Measurements from ENCODE around the gene DUSP11.
"Not testable (repeated sequence)": the region's sequence is repeated elsewhere in the genome, so short reads cannot be mapped to it uniquely, and the experiment has no call there.

DUSP11 gene

DNA sequence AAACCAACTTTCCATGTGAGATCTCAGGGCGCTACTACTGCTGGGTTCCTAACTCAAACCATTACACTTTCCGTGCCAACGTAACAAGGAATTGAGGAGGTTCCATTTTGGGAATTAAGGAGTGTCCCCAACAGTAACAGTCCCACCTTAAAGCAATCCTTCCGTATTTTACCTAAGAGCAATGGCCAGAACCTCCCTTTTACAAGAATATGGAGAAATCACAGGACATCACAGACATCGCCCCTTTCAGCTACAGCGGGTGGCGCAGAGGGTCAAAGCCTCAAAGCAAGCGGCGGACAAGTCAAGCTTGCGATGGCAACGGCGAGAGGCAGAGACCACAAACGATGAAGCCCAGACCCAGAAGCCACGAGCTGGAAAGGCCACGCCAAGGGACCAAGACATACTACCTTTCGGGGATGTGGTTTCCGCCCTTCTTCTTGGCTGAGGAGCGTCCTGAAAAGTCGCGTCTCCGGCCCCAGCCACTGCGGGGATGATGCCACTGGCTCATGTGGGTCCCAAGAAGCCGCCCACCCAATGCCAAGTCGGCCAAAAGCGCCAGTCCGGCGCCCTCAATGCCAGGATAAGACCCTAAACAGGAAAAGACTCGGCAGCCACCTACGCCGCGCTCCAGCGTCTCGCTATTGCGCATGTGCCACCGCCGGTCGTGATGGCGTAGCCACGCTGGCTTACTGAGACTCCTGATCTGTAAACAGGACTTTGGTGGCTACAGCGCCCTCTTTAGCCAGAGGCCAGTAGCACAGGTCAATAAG, at the start of gene DUSP11:
Gene DUSP11, minus strand, starts transcription at position 637 of the 770 bp plus-strand sequence. Its CDS starts 129 bp downstream, at position 508.
- peak; percentile 94 for DNase-seq (ENCODE audit: low read depth)

DNA sequence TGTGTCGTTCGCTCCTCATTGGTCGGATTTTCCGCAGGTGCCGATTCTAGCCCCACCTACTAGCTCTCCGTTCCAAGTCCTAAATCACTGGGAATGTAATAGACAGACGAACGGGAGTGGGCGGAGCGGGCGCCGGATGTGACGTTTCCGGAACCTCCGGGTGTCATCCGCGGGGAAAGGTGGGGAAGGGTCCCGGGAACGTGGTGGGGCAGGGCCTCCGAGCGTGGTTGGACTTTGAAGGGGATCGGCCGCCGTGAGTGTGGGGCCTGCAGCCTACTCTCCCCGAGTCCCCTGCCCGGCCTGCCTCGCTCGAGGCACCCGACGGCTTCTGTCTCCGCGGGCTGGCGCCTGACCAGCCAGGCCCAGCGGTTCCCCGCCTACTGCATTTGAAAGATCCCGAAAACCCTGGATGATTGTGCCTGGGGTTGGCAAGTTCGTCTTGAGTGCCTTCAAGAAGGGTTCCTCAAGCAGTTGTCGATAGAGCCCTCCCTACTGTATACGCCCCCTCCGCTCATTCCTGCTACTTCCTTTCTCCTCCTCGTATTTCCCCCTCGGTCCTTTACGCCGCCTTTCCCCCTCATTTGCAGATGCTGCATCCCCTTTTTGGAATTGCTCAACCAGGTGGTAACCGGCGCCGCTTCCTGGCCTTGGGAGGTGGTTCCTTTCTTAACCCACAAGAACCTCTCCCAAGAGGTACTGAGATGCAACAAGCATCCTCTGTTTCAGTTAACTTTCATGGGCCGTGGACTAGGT, 49.1 kb upstream of the DUSP11 start, which contains the start of gene STAMBP:
Gene STAMBP, plus strand, starts transcription at position 144 of the 753 bp plus-strand sequence. CDS start 1,896 bp downstream, outside the sequence.
- peak; percentile 84 for DNase-seq (ENCODE audit: low read depth)

DNA sequence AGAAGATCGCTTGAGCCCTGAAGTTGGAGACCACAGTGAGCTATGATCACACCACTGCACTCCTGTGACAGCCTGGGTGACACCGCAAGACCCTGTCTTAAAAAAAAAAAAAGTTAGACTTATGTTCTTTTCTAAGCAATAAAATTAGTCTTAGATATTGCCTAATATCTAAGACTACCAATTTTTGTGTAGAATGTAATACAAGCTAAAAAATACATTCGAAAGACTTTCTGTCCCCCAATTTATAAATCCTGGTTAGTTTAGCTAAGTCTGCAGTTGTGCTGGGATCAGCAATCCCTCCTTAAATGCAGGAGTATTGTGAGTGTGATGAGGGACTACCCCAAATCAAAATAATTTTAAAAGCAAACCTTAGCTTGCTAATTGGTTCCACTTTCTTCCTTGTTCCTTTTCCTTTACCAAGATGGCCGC, 48.5 kb upstream of the DUSP11 start:
- no peak for DNase-seq (ENCODE audit: low read depth)

GRCh38 chr2:73827660-73828388, 47.9 kb upstream of the DUSP11 start:
- no peak for DNase-seq (ENCODE audit: low read depth)

- no peak for DNase-seq (ENCODE audit: low read depth)
Measured at GRCh38 chr2:73827018-73827417, 47.1 kb upstream of the DUSP11 start.

DNA sequence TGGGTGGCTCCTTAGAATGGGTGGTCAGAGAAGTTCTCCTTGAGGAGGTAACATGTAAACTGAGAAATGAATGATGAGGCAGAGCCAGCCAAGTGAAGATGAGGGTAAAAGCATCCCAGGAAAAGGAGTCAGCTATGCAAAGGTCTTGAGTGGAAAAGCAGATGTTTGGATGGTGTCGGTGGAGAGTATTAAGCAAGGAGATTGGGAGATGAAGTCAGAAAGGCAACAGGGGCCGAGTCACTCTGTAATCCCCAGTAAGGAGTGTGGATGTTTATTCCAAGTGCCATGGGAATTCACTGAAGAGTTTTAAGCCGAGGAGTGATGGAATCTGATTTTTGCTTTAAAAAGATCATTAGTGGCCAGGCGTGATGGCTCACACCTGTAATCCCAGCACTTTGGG, 45.5 kb upstream of the DUSP11 start:
- no peak for DNase-seq (ENCODE audit: low read depth)

- no peak for DNase-seq (ENCODE audit: low read depth)
Measured at GRCh38 chr2:73823916-73824523, 44.1 kb upstream of the DUSP11 start.

- DNase-seq (ENCODE audit: low read depth): no peak
Measured at GRCh38 chr2:73823416-73823815, 43.5 kb upstream of the DUSP11 start.

DNA sequence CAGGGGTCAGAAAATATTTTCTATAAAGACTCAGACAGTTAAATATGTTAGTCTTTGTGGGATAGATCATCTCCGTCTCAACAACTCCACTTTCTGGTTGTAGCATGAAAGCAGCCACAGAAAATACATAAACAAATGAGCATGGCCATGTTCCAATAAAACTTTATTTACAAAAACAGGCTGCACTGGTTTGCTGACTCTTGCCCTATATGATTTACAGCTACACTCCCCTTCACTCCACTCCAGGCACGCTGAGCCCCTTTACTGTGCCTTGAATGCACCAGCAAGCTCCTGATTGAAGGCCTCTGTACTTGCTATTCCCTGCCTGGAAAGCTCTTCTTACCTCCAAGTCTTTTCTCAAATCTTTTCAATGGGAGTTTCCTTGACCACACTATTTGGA, 43.1 kb upstream of the DUSP11 start:
- no peak for DNase-seq (ENCODE audit: low read depth)

GRCh38 chr2:73822276-73822675, 42.4 kb upstream of the DUSP11 start:
- no peak for DNase-seq (ENCODE audit: low read depth)

GRCh38 chr2:73821669-73822068, 41.8 kb upstream of the DUSP11 start:
- no peak for DNase-seq (ENCODE audit: low read depth)

GRCh38 chr2:73821227-73821626, 41.3 kb upstream of the DUSP11 start:
- no peak for DNase-seq (ENCODE audit: low read depth)

DNA sequence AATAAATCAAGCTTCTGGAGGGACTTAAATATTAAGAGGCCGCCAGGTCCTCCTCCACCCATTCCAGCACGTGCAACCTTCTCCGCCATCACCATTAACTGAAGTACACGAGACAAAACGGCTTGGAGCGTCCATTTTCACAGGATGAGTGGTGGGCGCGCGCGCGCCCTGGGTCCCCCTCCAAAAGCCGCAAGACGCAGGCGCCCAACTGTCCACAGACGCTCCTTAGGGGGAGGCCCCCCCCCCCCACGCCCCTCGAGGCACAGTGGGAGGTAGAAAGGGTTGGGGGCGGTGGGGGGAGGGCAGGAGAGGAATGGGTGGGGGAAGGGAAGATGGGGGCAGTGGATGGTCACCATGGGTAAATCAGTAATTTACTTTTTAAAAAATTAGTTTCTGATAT, 38.4 kb upstream of the DUSP11 start:
- DNase-seq (ENCODE audit: low read depth): no peak

DNA sequence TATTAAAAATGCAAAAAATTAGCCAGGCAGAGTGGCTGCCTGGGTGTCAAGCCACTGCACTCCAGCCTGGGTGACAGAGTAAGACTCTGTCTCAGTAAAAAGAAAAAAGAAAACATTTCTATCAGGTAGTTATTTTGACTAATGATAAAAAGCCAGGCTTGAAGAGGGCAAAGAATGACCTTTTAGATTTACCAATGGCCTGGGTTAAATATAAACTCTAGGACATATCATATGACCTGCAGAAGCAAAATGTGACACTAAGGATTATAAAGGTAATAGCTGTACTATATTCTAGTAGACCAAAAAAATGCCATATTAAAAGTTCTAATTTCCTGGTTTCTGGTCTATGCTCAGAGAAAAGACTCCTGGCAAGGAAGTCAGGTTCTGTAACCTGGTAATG, 32.7 kb upstream of the DUSP11 start:
- no peak for DNase-seq (ENCODE audit: low read depth)

- DNase-seq (ENCODE audit: low read depth): no peak
Measured at GRCh38 chr2:73811878-73812277, 32.0 kb upstream of the DUSP11 start.

DNA sequence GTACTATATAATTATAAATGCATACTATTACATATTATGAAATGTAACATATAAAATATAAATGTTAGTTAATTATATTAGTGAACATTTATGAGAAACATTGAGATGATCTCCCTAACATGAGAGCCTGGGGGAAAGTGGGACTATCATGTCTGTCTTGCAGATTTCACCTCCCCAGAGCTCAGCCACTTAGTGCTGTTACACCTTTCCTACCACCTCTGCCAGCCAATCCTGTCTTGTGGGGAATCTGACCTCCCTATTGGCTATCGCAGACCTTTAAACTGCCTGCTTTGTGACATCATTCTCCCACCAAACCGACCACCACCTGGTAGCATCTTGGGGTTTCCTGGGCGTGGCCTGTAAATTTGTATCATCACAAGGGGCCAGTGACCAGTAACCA, 4.0 kb upstream of the DUSP11 start, which contains the start of gene C2orf78:
Gene C2orf78, plus strand, starts transcription at position 301 of the 400 bp plus-strand sequence. CDS start 127 bp downstream, outside the sequence.
- DNase-seq (ENCODE audit: low read depth): not testable (repeated sequence)

DNA sequence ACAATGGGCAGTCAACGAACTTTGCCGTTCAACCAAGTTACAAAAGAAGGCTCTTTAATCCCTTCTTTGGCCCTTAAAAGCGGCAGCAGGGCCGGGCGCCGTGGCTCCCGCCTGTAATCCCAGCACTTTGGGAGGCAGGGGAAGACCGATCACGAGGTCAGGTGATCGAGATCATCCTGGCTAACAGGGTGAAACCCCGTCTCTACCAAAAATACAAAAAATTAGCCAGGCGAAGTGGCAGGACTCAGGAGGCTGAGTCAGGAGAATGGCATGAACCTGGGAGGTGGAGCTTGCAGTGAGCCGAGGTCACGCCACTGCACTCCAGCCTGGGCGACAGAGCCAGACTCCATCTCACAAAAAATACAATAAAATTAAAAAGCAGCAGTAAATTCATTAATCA, 3.5 kb upstream of the DUSP11 start:
- DNase-seq (ENCODE audit: low read depth): not testable (repeated sequence)

DNA sequence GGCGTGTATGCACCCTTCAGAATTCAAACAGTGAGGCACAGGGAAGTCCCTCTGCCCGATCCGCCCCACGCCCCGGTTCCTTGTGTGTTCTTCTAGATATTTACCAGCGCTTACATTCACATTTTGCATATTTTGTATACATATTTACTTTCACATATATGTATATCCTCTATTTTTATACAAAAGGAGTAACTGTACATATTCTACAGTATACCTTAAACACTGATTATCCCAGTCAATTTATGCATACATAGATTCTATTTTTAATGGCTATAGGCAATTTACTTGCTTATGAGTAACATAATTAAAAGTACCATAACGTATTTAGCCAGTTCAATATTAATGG, 307 bp upstream of the DUSP11 start:
- DNase-seq (ENCODE audit: low read depth): no peak

GRCh38 chr2:73778867-73779466, 936 bp downstream of the DUSP11 start:
- not testable (repeated sequence) for DNase-seq (ENCODE audit: low read depth)

DNA sequence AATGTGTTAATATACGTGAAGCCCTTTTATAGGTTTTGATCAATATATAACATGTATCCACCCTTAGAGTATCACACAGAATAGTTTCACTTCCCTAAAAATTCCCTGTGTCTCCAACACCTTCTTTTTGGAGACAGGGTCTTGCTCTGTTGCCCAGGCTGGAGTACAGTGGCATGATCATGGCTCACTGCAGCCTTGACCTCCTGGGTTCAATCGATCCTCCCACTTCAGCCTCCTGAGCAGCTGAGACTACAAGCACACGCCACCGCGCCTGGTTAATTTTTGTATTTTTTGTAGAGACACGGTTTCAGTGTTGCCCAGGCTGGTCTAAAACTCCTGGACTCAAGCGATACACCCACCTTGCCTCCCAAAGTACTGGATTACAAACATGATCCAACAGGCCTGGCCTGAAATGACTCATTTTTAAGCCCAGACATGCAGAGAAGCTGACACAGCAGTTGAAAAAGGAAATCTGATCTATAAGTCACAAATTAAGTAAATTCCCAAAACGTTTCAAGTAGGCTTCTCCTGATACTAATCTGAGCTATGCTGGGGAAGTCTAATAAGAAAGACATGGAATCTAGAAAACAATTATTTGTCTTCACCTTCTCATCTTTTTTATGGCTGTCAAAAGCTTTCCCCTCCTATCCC, 2.9 kb downstream of the DUSP11 start:
- DNase-seq (ENCODE audit: low read depth): no peak

GRCh38 chr2:73776381-73776780, 3.5 kb downstream of the DUSP11 start:
- no peak for DNase-seq (ENCODE audit: low read depth)

Data from stimulated activated CD4-positive, alpha-beta T cell treated with anti-CD3 and anti-CD28 coated beads, Interleukin-2, amount 100 ng/mL, for 4 hours (primary cell).